Retinal pigment epithelial cell (primary cell): Measurements from ENCODE around the gene MDM4.
"Not testable (repeated sequence)": the region's sequence is repeated elsewhere in the genome, so short reads cannot be mapped to it uniquely, and the experiment has no call there.

Source experiments
- DNase-seq: peaks from one replicate; pipeline ENCODE4 v3.0.0-alpha.2; 2010; ENCODE audit warnings: low read depth
- H3K4me3 ChIP-seq: 2 replicates; pipeline ENCODE4 v1.5.1; 2011; ENCODE audit warnings: mild to moderate bottlenecking, low read length, control low read depth, moderate library complexity
- TF ChIP-seq, protein P1 (sequence below): conservative IDR thresholded peaks from 2 replicates; pipeline ENCODE4 v1.5.1; 2011; ENCODE audit warnings: low read depth, low read length, control low read depth, inconsistent platforms

MDM4 gene

DNA sequence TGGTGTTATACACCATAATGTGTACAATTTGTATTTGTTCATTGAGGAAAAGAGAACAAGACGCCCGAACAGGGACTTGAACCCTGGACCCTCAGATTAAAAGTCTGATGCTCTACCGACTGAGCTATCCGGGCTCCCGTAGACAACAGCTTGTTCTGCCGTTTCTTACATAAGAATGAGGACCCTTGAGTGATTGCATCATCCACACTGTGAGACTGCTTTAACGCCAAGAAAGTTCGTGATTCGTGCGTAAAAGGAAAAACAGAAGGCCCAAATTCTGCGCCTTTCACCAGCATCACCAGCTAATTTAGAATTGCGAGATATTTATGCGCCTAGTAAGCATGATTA is 9.3 kb upstream of the MDM4 start:
- TF ChIP-seq, protein P1, sequence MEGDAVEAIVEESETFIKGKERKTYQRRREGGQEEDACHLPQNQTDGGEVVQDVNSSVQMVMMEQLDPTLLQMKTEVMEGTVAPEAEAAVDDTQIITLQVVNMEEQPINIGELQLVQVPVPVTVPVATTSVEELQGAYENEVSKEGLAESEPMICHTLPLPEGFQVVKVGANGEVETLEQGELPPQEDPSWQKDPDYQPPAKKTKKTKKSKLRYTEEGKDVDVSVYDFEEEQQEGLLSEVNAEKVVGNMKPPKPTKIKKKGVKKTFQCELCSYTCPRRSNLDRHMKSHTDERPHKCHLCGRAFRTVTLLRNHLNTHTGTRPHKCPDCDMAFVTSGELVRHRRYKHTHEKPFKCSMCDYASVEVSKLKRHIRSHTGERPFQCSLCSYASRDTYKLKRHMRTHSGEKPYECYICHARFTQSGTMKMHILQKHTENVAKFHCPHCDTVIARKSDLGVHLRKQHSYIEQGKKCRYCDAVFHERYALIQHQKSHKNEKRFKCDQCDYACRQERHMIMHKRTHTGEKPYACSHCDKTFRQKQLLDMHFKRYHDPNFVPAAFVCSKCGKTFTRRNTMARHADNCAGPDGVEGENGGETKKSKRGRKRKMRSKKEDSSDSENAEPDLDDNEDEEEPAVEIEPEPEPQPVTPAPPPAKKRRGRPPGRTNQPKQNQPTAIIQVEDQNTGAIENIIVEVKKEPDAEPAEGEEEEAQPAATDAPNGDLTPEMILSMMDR = no peak
- peak; percentile 68 for DNase-seq
- H3K4me3 ChIP-seq = peak overlapping the region; percentile 86

DNA sequence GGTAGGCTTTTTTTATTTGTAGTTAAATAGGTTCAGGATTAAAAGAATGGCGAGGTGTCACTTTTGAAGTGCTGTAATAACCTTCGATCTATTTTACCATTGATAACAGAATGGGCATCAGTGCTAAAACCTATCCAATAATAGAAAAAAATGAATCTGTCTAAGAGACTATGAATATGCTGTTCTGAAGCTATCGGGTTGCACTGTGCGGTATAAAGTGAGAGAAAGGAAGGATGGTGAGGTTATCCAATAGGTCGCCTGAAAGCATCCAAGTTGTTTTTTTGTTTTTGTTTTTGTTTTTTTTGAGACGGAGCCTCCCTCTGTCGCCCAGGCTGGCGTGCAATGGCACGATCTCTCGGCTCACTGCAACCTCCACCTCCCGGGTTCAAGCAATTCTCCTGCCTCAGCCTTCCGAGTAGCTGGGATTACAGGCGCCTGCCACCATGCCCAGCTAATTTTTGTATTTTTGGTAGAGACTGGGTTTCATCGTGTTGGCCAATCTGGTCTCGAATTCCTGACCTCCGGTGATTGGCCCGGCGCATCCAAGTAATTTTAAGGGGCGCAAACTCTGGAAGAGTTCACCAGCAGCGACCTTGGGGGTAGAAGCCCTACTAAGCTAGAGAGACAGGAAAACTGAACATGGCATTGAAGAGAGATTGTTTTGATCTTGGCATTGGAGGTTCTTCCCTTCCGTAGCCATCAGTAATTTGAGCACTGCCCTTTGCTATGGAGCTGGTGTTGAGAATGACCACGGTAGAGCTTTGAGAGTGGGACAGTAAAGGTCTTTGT is 8.7 kb upstream of the MDM4 start:
- DNase-seq = no peak
- peak overlapping the region; percentile 86 for H3K4me3 ChIP-seq
- TF ChIP-seq, protein P1 = no peak

DNA sequence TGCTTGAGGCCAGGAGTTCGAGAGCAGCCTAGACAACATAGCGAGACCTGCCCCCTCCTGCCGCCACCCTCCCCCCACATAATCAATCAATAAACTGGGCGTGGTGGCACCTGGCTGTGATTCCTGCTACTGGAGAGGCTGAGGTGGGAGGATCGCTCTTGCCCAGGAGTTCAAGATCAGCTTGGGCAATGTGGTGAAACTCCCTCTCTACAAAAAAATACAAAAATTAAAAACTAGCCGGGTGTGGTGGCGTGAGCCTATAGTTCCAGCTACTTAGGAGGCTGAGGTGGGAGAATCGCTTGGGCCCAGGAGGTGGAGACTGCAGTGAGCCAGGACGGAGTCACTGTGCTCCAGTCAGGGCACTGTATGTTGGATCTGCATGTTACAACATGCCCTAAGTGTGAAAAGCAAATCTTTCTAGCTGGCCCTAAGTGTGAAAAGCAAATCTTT is 7.0 kb upstream of the MDM4 start:
- DNase-seq = no peak
- H3K4me3 ChIP-seq = no peak overlapping the region
- TF ChIP-seq, protein P1 = no peak

DNA sequence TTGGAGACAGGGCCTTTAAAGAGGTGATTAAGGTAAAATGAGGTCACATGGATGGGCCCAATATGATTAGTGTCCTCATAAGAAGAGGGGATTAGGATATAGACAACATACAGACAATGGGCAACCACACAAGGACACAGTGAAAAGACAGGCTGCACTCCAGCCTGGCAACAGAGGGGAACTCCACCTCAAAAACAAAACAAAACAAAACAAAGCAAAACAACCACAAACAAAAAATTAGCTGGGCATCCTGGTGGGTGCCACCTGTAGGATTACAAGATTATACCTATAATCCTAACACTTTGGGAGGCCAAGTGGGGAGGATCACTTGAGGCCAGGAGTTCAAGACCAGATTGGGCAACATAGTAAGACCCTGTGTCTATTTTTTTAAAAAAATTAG is 4.8 kb upstream of the MDM4 start:
- TF ChIP-seq, protein P1 = no peak
- DNase-seq = no peak
- no peak overlapping the region for H3K4me3 ChIP-seq

DNA sequence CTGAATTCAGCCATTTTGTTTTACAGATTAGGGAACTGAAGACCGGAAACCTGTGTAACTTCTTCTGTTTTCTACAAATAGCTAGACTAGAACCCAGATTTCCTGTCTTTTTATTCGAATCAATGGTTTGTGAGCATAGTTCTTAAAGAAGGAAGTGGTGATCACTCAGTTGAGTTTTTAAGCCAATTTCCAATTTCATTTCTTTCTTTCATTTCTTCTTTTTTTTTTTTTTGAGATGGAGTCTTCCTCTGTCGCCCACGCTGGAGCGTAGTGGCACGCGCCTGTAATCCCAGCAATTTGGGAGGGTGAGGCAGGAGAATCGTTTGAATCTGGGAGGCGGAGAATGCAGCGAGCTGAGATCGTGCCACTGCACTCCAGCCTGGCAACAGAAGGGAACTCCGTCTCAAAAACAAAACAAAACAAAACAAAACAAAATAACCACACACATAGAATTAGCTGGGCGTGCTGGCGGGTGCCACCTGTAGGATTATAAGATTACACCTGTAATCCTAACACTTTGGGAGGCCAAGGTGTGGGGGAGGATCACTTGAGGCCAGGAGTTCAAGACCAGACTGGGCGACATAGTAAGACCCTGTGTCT is 3.0 kb upstream of the MDM4 start:
- TF ChIP-seq, protein P1 = no peak
- H3K4me3 ChIP-seq = no peak overlapping the region
- DNase-seq = no peak

DNA sequence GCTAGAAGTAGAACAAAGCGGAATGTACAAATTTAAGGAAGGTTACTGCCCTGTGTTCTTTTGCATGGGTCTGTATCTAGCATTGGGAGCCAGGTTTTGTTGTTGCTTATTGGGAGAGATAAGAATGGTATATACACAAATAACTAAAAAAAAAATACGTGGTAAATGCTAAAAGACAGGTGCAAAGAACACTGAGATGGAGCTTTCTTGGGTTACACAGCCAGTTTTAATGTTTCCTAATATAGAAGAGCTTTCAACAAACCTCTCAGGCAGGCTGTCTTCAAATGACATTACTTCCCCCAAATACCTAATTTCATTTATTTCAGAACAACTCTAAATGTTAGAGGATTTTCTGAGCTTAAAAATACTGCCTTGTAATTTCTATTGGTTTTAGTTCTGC is 1.4 kb upstream of the MDM4 start:
- DNase-seq = no peak
- no peak overlapping the region for H3K4me3 ChIP-seq
- TF ChIP-seq, protein P1 = no peak

DNA sequence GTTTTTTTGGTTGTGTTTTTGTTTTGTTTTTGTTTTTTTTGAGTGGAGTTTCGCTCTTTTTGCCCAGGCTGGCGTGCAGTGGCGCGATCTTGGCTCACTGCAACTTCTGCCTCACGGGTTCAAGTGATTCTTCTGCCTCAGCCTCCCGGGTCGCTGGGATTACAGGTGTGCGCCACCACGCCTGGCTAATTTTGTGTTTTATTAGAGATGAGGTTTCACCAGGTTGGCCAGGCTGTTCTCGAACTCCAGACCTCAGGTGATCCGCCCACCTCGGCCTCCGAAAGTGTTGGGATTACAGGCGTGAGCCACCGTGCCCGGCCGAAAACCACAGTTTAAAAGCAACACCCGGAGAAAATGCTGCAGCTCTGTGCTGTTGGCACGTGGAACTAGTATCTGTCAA is 1.2 kb downstream of the MDM4 start:
- not testable (repeated sequence) for H3K4me3 ChIP-seq, DNase-seq
